SU-DHL-6 (cell line): ENCODE data around the gene ZNF776.
"Not testable (repeated sequence)": the region's sequence is repeated elsewhere in the genome, so short reads cannot be mapped to it uniquely, and the experiment has no call there.

Experiments used
- H2AFZ ChIP-seq: fragments of 200-600 bp; sonication (generic); 2 replicates; pipeline ENCODE4 v1.6.1; 2014; ENCODE audit warnings: low read depth, mild to moderate bottlenecking, moderate library complexity, mixed read lengths, antibody characterized with exemption, low read length; ENCODE audit not compliant: severe bottlenecking
- H3F3A ChIP-seq: fragments of 200-600 bp; shearing (Covaris generic); 2 replicates; pipeline ENCODE4 v1.6.0; 2016; ENCODE audit warnings: antibody characterized with exemption, mild to moderate bottlenecking; ENCODE audit not compliant: insufficient read depth
- H3K27ac ChIP-seq: fragments of 200-600 bp; sonication (generic); 2 replicates; pipeline ENCODE4 v1.5.1; 2016; ENCODE audit warnings: low read depth, mild to moderate bottlenecking, low read length, moderate library complexity, mixed read lengths
- H3K27me3 ChIP-seq: fragments of 200-600 bp; sonication (generic), shearing (Covaris generic); 2 replicates; pipeline ENCODE4 v1.6.0; 2014; ENCODE audit warnings: mild to moderate bottlenecking, low read length
- H3K36me3 ChIP-seq: fragments of 200-600 bp; sonication (generic); 2 replicates; pipeline ENCODE4 v1.6.1; 2014; ENCODE audit warnings: mild to moderate bottlenecking, low read length, mixed read lengths
- H3K4me2 ChIP-seq: fragments of 300-600, 200-600 bp; shearing (Covaris generic), sonication (generic); 2 replicates; pipeline ENCODE4 v1.6.0; 2014; ENCODE audit warnings: low read length, low read depth, mild to moderate bottlenecking; ENCODE audit not compliant: poor library complexity, severe bottlenecking
- H3K4me3 ChIP-seq: fragments of 200-600 bp; sonication (generic); 2 replicates; pipeline ENCODE4 v1.5.1; 2014; ENCODE audit warnings: antibody characterized with exemption, low read length, mild to moderate bottlenecking, mixed read lengths; ENCODE audit not compliant: insufficient read depth, poor library complexity, severe bottlenecking
- H3K79me2 ChIP-seq: fragments of 200-600 bp; sonication (generic); 2 replicates; pipeline ENCODE4 v1.6.1; 2014; ENCODE audit warnings: mild to moderate bottlenecking, low read length, moderate library complexity; ENCODE audit not compliant: insufficient read depth
- H3K9ac ChIP-seq: fragments of 200-600 bp; sonication (generic); 2 replicates; pipeline ENCODE4 v1.7.0; 2014; ENCODE audit warnings: mild to moderate bottlenecking, low read length
- H3K9me2 ChIP-seq: fragments of 200-600 bp; sonication (generic); replicated peaks from 2 replicates; pipeline ENCODE4 v1.6.1; 2014; ENCODE audit warnings: low read length; ENCODE audit not compliant: insufficient read depth
- H3K9me3 ChIP-seq: fragments of 200-600 bp; sonication (generic); 2 replicates; pipeline ENCODE4 v1.6.1; 2014; ENCODE audit warnings: low read length, mixed read lengths; ENCODE audit not compliant: insufficient read depth
- H4K20me1 ChIP-seq: fragments of 200-600 bp; sonication (generic); 2 replicates; pipeline ENCODE4 v1.6.1; 2014; ENCODE audit warnings: low read depth, mild to moderate bottlenecking, antibody characterized with exemption, low read length, moderate library complexity, mixed read lengths
- CTCF ChIP-seq: fragments of 200-600 bp; sonication (generic); IDR thresholded peaks from one replicate; pipeline ENCODE4 v1.5.1; 2017; ENCODE audit warnings: antibody characterized with exemption, mild to moderate bottlenecking, low read length, moderate library complexity; ENCODE audit not compliant: insufficient read depth, poor library complexity, severe bottlenecking
- EZH2phosphoT487 ChIP-seq: fragments of 200-600 bp; sonication (generic), shearing (Covaris generic); conservative IDR thresholded peaks from 2 replicates; pipeline ENCODE4 v1.6.1; 2018; ENCODE audit warnings: mild to moderate bottlenecking, antibody characterized with exemption, low read length, moderate library complexity, mixed read lengths

ZNF776 gene

GRCh38 chr19:57789288-57789687 is 42.7 kb downstream of the ZNF776 start:
- no peaks in the 10 kb centered on the region for H3K36me3 ChIP-seq

GRCh38 chr19:57796580-57796979 is 50.0 kb downstream of the ZNF776 start:
- H3K27me3 ChIP-seq, H3K36me3 ChIP-seq, H3K9me3 ChIP-seq, H3K9ac ChIP-seq, H3K9me2 ChIP-seq, H3F3A ChIP-seq, H2AFZ ChIP-seq, H3K4me3 ChIP-seq, H4K20me1 ChIP-seq, H3K27ac ChIP-seq, H3K4me2 ChIP-seq: not testable (repeated sequence)
- H3K79me2 ChIP-seq = peaks cover 10% of the 10 kb centered on the region; the same call in 1 of the 2 replicates

More at GRCh38 chr19:57789288-57789687, 42.7 kb downstream of the ZNF776 start:
- Histone ChIP-seq H3K4me3 (no peak overlapping the region), H3K9me3 (no peaks in the 10 kb centered on the region), H3K79me2 (peaks cover 34% of the 10 kb centered on the region), H3K27ac (no peak overlapping the region), H3K9ac (no peak overlapping the region), H4K20me1 (no peaks in the 10 kb centered on the region), H3F3A (no peaks in the 10 kb centered on the region), H3K9me2 (no peaks in the 10 kb centered on the region), H3K4me2 (no peak overlapping the region), H2AFZ (no peak overlapping the region), H3K27me3 (no peaks in the 10 kb centered on the region)
- TF ChIP-seq CTCF (no peak), EZH2phosphoT487 (no peak)

DNA sequence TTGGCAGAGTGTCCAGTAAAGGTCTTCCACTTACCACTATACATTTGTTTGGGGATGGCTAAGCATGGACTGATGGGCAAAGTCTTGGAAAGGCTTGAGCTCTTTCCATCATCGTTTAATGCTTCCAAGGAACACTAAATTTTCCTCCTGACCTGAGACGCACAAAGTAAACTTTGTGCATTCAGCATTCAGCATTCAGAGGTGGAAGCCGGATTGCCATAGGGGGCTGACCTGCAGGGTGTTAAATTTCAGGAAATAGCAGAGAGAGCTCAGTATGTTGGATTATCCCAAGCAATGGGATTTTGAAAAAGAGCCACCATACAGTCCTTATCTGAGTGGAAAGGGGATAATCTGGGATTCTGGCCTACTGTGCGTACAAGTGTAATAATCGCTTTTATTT is 54.1 kb downstream of the ZNF776 start:
- H3K36me3 ChIP-seq = no peaks in the 10 kb centered on the region
- H3K4me2 ChIP-seq = no peak overlapping the region
- H3K4me3 ChIP-seq = no peak overlapping the region
- no peaks in the 10 kb centered on the region for H4K20me1 ChIP-seq
- H3K9ac ChIP-seq = no peak overlapping the region
- H3K27me3 ChIP-seq = no peaks in the 10 kb centered on the region
- H3K79me2 ChIP-seq = peaks cover 9% of the 10 kb centered on the region
- no peak overlapping the region for H2AFZ ChIP-seq
- H3K27ac ChIP-seq = no peak overlapping the region
- no peaks in the 10 kb centered on the region for H3K9me3 ChIP-seq
- peaks cover 9% of the 10 kb centered on the region; the same call in 1 of the 2 replicates for H3F3A ChIP-seq
- H3K9me2 ChIP-seq = no peaks in the 10 kb centered on the region
- TF ChIP-seq CTCF (no peak), EZH2phosphoT487 (no peak)

- peaks cover 9% of the 10 kb centered on the region; the same call in 1 of the 2 replicates for H3F3A ChIP-seq
- H3K4me3 ChIP-seq = no peak overlapping the region
- H3K36me3 ChIP-seq = no peaks in the 10 kb centered on the region
- peak overlapping the region; percentile 46 for H3K27ac ChIP-seq
- no peak overlapping the region for H3K9ac ChIP-seq
- TF ChIP-seq CTCF = no peak
- no peak for TF ChIP-seq EZH2phosphoT487
- H4K20me1 ChIP-seq = no peaks in the 10 kb centered on the region
- H3K27me3 ChIP-seq = no peaks in the 10 kb centered on the region
- peak overlapping the region; percentile 20 for H3K4me2 ChIP-seq
- no peaks in the 10 kb centered on the region for H3K9me2 ChIP-seq
- no peak overlapping the region for H2AFZ ChIP-seq
- peaks cover 14% of the 10 kb centered on the region for H3K79me2 ChIP-seq
- H3K9me3 ChIP-seq = no peaks in the 10 kb centered on the region
Measured at GRCh38 chr19:57802269-57802668, 55.7 kb downstream of the ZNF776 start.
